Measurements from ENCODE around the gene MRPL47.

GRCh38 chr3:179558742-179559364, 45.6 kb downstream of the MRPL47 start:
- TF ChIP-seq CTCF (IDR thresholded peaks at IDR 0.05), result peak in 2 of 3 experiments; percentile 61 to 69
- no peak for TF ChIP-seq POLR2A (IDR thresholded peaks at IDR 0.05)
